Measurements from ENCODE around the gene COL15A1. TPM values are rescaled to one million over a fixed set of nuclear protein-coding genes. Genes with fewer than 3 reads are reported as not detected.

Gene COL15A1
- total and polyA plus RNA-seq, 2 donors (not counting 1 experiment from before 2014, with no cell fraction given) = not detected

- no peak overlapping the region for H3K4me3 ChIP-seq (ENCODE audit: control extremely low read depth in 1 of 5, extremely low read depth in 1 of 5, insufficient read depth in 1 of 5, low read depth in 2 of 5, low read length in 4 of 5)
- H3K36me3 ChIP-seq (replicated peaks in 1 of 2; ENCODE audit: control extremely low read depth in 1 of 2, control insufficient read depth in 1 of 2, extremely low read depth in 1 of 2, insufficient read depth in 2 of 2, low read length in 1 of 2) = no peaks in the 10 kb centered on the region
- no peaks in the 10 kb centered on the region for H3K9me3 ChIP-seq (ENCODE audit: control extremely low read depth in 1 of 3, control insufficient read depth in 2 of 3, insufficient read depth in 1 of 3, low read length in 2 of 3)
- no peak for ATAC-seq (ENCODE audit: low read depth)
- H3K9me3 Mint-ChIP-seq (ENCODE audit: insufficient read depth) = no peaks in the 10 kb centered on the region
- no peak overlapping the region for H3K27ac ChIP-seq (ENCODE audit: low read length in 2 of 2)
- H3K4me3 Mint-ChIP-seq = no peak overlapping the region
- TF ChIP-seq EZH2 (IDR thresholded peaks at IDR 0.05; ENCODE audit: borderline replicate concordance, insufficient read depth, low read depth, low read length, poor library complexity, severe bottlenecking) = no peak
- TF ChIP-seq, protein P1, sequence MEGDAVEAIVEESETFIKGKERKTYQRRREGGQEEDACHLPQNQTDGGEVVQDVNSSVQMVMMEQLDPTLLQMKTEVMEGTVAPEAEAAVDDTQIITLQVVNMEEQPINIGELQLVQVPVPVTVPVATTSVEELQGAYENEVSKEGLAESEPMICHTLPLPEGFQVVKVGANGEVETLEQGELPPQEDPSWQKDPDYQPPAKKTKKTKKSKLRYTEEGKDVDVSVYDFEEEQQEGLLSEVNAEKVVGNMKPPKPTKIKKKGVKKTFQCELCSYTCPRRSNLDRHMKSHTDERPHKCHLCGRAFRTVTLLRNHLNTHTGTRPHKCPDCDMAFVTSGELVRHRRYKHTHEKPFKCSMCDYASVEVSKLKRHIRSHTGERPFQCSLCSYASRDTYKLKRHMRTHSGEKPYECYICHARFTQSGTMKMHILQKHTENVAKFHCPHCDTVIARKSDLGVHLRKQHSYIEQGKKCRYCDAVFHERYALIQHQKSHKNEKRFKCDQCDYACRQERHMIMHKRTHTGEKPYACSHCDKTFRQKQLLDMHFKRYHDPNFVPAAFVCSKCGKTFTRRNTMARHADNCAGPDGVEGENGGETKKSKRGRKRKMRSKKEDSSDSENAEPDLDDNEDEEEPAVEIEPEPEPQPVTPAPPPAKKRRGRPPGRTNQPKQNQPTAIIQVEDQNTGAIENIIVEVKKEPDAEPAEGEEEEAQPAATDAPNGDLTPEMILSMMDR (IDR thresholded peaks at IDR 0.05) = no peak
- H3K4me1 Mint-ChIP-seq = peaks cover 3% of the 10 kb centered on the region
- H3K27me3 ChIP-seq (replicated peaks in 1 of 4; ENCODE audit: control extremely low read depth in 1 of 4, control insufficient read depth in 3 of 4, insufficient read depth in 4 of 4, low read length in 3 of 4) = no peaks in the 10 kb centered on the region
- POLR2A ChIA-PET = no interaction called here
- no peaks in the 10 kb centered on the region for H3K4me1 ChIP-seq (ENCODE audit: control insufficient read depth in 2 of 2, insufficient read depth in 2 of 2, low read length in 2 of 2)
- H3K9ac ChIP-seq (ENCODE audit: low read length) = no peak overlapping the region
- no peaks in the 10 kb centered on the region for H4K20me1 ChIP-seq (ENCODE audit: control insufficient read depth, insufficient read depth, low read length, poor library complexity, severe bottlenecking)
- H3K27me3 Mint-ChIP-seq = peaks cover 9% of the 10 kb centered on the region
- CTCF ChIA-PET = no interaction called here
- no peak for DNase-seq
- no peak overlapping the region for H2AFZ ChIP-seq (ENCODE audit: insufficient read depth, low read depth, low read length, poor library complexity, severe bottlenecking)
- intact Hi-C loops (cut with micrococcal nuclease) = no loop called here
- no peak overlapping the region for H3K27ac Mint-ChIP-seq
- H3K4me2 ChIP-seq (replicated peaks; ENCODE audit: low read depth, low read length, poor library complexity, severe bottlenecking) = no peak overlapping the region
- no peaks in the 10 kb centered on the region for H3K79me2 ChIP-seq (ENCODE audit: control insufficient read depth, insufficient read depth, low read length)
- 91% methylated on average over 4 of the region's 5 CpGs for WGBS (ENCODE audit: insufficient coverage)
Observed at GRCh38 chr9:98923451-98924123, 20.1 kb upstream of the COL15A1 start.

GRCh38 chr9:98924946-98925820 is 18.5 kb upstream of the COL15A1 start:
- CTCF ChIA-PET = no interaction called here
- Histone ChIP-seq H4K20me1 (ENCODE audit: control insufficient read depth, insufficient read depth, low read length, poor library complexity, severe bottlenecking) (no peaks in the 10 kb centered on the region), H3K4me2 (replicated peaks; ENCODE audit: low read depth, low read length, poor library complexity, severe bottlenecking) (no peak overlapping the region), H3K9me3 (ENCODE audit: control extremely low read depth in 1 of 3, control insufficient read depth in 2 of 3, insufficient read depth in 1 of 3, low read length in 2 of 3) (no peaks in the 10 kb centered on the region), H3K4me1 (ENCODE audit: control insufficient read depth in 2 of 2, insufficient read depth in 2 of 2, low read length in 2 of 2) (no peaks in the 10 kb centered on the region), H2AFZ (ENCODE audit: insufficient read depth, low read depth, low read length, poor library complexity, severe bottlenecking) (no peak overlapping the region), H3K27ac (ENCODE audit: low read length in 2 of 2) (no peak overlapping the region), H3K27me3 (replicated peaks in 1 of 4; ENCODE audit: control extremely low read depth in 1 of 4, control insufficient read depth in 3 of 4, insufficient read depth in 4 of 4, low read length in 3 of 4) (no peaks in the 10 kb centered on the region), H3K36me3 (replicated peaks in 1 of 2; ENCODE audit: control extremely low read depth in 1 of 2, control insufficient read depth in 1 of 2, extremely low read depth in 1 of 2, insufficient read depth in 2 of 2, low read length in 1 of 2) (no peaks in the 10 kb centered on the region), H3K79me2 (ENCODE audit: control insufficient read depth, insufficient read depth, low read length) (no peaks in the 10 kb centered on the region), H3K4me3 (ENCODE audit: control extremely low read depth in 1 of 5, extremely low read depth in 1 of 5, insufficient read depth in 1 of 5, low read depth in 2 of 5, low read length in 4 of 5) (no peak overlapping the region), H3K9ac (ENCODE audit: low read length) (no peak overlapping the region)
- no peak overlapping the region for H3K27ac Mint-ChIP-seq
- no peak for ATAC-seq (ENCODE audit: low read depth)
- H3K4me3 Mint-ChIP-seq = no peak overlapping the region
- POLR2A ChIA-PET = no interaction called here
- intact Hi-C loops (cut with micrococcal nuclease) = no loop called here
- H3K4me1 Mint-ChIP-seq = peaks cover 3% of the 10 kb centered on the region
- no peak for TF ChIP-seq EZH2 (IDR thresholded peaks at IDR 0.05; ENCODE audit: borderline replicate concordance, insufficient read depth, low read depth, low read length, poor library complexity, severe bottlenecking)
- TF ChIP-seq, protein P1 (IDR thresholded peaks at IDR 0.05) = no peak
- 89% methylated on average over 15 of the region's 15 CpGs for WGBS (ENCODE audit: insufficient coverage)
- no peaks in the 10 kb centered on the region for H3K9me3 Mint-ChIP-seq (ENCODE audit: insufficient read depth)
- no peak for DNase-seq
- H3K27me3 Mint-ChIP-seq = peaks cover 9% of the 10 kb centered on the region
